SK-N-SH treated with all-trans-retinoic acid at 6 μM for 48 hours (cell line): ENCODE results near the gene PRKAG2.

Experiments
- ATAC-seq: fragments of 200-7000 bp; cut with Tn5 transposase; 3 replicates; pipeline ENCODE4 v1.9.1; 2020; ENCODE audit warnings: mild to moderate bottlenecking, moderate library complexity
- ARNTL ChIP-seq: fragments of 450-650 bp; formaldehyde crosslinking; IDR thresholded peaks from 2 replicates; pipeline ENCODE4 v1.5.0; 2020; ENCODE audit warnings: low read depth, mild to moderate bottlenecking, moderate library complexity, borderline replicate concordance
- CSDC2 ChIP-seq: fragments of 250-450 bp; sonication (Bioruptor Pico); IDR thresholded peaks from 2 replicates; pipeline ENCODE4 v1.5.0; 2020; ENCODE audit warnings: mild to moderate bottlenecking, moderate library complexity
- ESRRG ChIP-seq: fragments of 250-450 bp; sonication (Bioruptor Pico); IDR thresholded peaks from 2 replicates; pipeline ENCODE4 v1.6.1; 2021; ENCODE audit warnings: mild to moderate bottlenecking
- GLIS3 ChIP-seq: fragments of 250-450 bp; sonication (Bioruptor Pico); IDR thresholded peaks from 2 replicates; pipeline ENCODE4 v1.5.0; 2020; ENCODE audit warnings: mild to moderate bottlenecking, moderate library complexity
- ISL1 ChIP-seq: fragments of 250-450 bp; sonication (Bioruptor Pico); IDR thresholded peaks from 2 replicates; pipeline ENCODE4 v2.1.2; 2022; ENCODE audit warnings: mild to moderate bottlenecking, moderate library complexity
- OSR1 ChIP-seq: fragments of 250-450 bp; sonication (Bioruptor Pico); IDR thresholded peaks from 2 replicates; pipeline ENCODE4 v1.8.0; 2022; ENCODE audit warnings: moderate library complexity, mild to moderate bottlenecking, inconsistent platforms
- PATZ1 ChIP-seq: fragments of 250-450 bp; sonication (Bioruptor Pico); IDR thresholded peaks from 2 replicates; pipeline ENCODE4 v1.8.0; 2020; ENCODE audit warnings: mild to moderate bottlenecking, moderate library complexity, borderline replicate concordance
- POU6F1 ChIP-seq: fragments of 250-450 bp; sonication (Bioruptor Pico); IDR thresholded peaks from 2 replicates; pipeline ENCODE4 v1.8.0; 2021; ENCODE audit warnings: low read depth, mild to moderate bottlenecking, moderate library complexity, borderline replicate concordance
- PPARA ChIP-seq: fragments of 250-450 bp; sonication (Bioruptor Pico); IDR thresholded peaks from 2 replicates; pipeline ENCODE4 v1.5.0; 2020; ENCODE audit warnings: mild to moderate bottlenecking, borderline replicate concordance
- SNAI2 ChIP-seq: fragments of 250-450 bp; sonication (Bioruptor Pico); IDR thresholded peaks from 2 replicates; pipeline ENCODE4 v1.5.0; 2020; ENCODE audit warnings: mild to moderate bottlenecking, moderate library complexity
- TCF4 ChIP-seq: fragments of 250-450 bp; sonication (Bioruptor Pico); IDR thresholded peaks from 2 replicates; pipeline ENCODE4 v1.8.0; 2021; ENCODE audit warnings: mild to moderate bottlenecking, moderate library complexity, borderline replicate concordance
- TOX ChIP-seq: fragments of 250-450 bp; sonication (Bioruptor Pico); IDR thresholded peaks from 2 replicates; pipeline ENCODE4 v1.8.0; 2021; ENCODE audit warnings: mild to moderate bottlenecking, moderate library complexity, borderline replicate concordance
- TSHZ2 ChIP-seq: fragments of 250-450 bp; sonication (Bioruptor Pico); IDR thresholded peaks from 2 replicates; pipeline ENCODE4 v1.5.0; 2020; ENCODE audit warnings: mild to moderate bottlenecking, moderate library complexity
- ZC3H10 ChIP-seq: fragments of 250-450 bp; sonication (Bioruptor Pico); IDR thresholded peaks from 2 replicates; pipeline ENCODE4 v1.5.1; 2021; ENCODE audit warnings: mild to moderate bottlenecking, moderate library complexity
- ZFP3 ChIP-seq: fragments of 250-450 bp; sonication (Bioruptor Pico); IDR thresholded peaks from 2 replicates; pipeline ENCODE4 v1.5.0; 2020; ENCODE audit warnings: mild to moderate bottlenecking, moderate library complexity
- ZNF565 ChIP-seq: fragments of 450-650 bp; formaldehyde crosslinking; conservative IDR thresholded peaks from 2 replicates; pipeline ENCODE4 v1.5.0; 2020; ENCODE audit warnings: low read depth, mild to moderate bottlenecking, moderate library complexity
- ZNF70 ChIP-seq: fragments of 450-650 bp; formaldehyde crosslinking; IDR thresholded peaks from 2 replicates; pipeline ENCODE4 v1.5.0; 2020; ENCODE audit warnings: mild to moderate bottlenecking, moderate library complexity
- ZNF8 ChIP-seq: fragments of 450-650 bp; formaldehyde crosslinking; IDR thresholded peaks from 2 replicates; pipeline ENCODE4 v1.5.0; 2020; ENCODE audit warnings: mild to moderate bottlenecking, moderate library complexity
- TF ChIP-seq, protein P1 (sequence below): fragments of 250-450 bp; sonication (Bioruptor Pico); IDR thresholded peaks from 2 replicates; pipeline ENCODE4 v1.5.1; 2021; ENCODE audit warnings: mild to moderate bottlenecking, moderate library complexity
- TF ChIP-seq, protein P2 (sequence below): fragments of 250-450 bp; sonication (Bioruptor Pico); IDR thresholded peaks from 2 replicates; pipeline ENCODE4 v1.5.1; 2020; ENCODE audit warnings: low read depth, mild to moderate bottlenecking, moderate library complexity

PRKAG2 gene

GRCh38 chr7:151818674-151819519 is 58.0 kb downstream of the PRKAG2 start:
- no peak for ATAC-seq
- TF ChIP-seq GLIS3 (CRISPR knock-in tag) = no peak
- TF ChIP-seq PATZ1 (CRISPR knock-in tag) = no peak
- TF ChIP-seq, protein P1, sequence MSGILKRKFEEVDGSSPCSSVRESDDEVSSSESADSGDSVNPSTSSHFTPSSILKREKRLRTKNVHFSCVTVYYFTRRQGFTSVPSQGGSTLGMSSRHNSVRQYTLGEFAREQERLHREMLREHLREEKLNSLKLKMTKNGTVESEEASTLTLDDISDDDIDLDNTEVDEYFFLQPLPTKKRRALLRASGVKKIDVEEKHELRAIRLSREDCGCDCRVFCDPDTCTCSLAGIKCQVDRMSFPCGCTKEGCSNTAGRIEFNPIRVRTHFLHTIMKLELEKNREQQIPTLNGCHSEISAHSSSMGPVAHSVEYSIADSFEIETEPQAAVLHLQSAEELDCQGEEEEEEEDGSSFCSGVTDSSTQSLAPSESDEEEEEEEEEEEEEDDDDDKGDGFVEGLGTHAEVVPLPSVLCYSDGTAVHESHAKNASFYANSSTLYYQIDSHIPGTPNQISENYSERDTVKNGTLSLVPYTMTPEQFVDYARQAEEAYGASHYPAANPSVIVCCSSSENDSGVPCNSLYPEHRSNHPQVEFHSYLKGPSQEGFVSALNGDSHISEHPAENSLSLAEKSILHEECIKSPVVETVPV = no peak
- TF ChIP-seq ZNF565 (CRISPR knock-in tag) = no peak
- no peak for TF ChIP-seq POU6F1 (CRISPR knock-in tag)
- TF ChIP-seq, protein P2, sequence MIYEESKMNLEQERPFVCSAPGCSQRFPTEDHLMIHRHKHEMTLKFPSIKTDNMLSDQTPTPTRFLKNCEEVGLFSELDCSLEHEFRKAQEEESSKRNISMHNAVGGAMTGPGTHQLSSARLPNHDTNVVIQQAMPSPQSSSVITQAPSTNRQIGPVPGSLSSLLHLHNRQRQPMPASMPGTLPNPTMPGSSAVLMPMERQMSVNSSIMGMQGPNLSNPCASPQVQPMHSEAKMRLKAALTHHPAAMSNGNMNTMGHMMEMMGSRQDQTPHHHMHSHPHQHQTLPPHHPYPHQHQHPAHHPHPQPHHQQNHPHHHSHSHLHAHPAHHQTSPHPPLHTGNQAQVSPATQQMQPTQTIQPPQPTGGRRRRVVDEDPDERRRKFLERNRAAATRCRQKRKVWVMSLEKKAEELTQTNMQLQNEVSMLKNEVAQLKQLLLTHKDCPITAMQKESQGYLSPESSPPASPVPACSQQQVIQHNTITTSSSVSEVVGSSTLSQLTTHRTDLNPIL (CRISPR knock-in tag) = no peak
- TF ChIP-seq SNAI2 (CRISPR knock-in tag) = no peak
- TF ChIP-seq PPARA (CRISPR knock-in tag) = no peak
- TF ChIP-seq OSR1 (CRISPR knock-in tag) = no peak
- TF ChIP-seq ZNF8 (CRISPR knock-in tag) = no peak
- TF ChIP-seq TOX (CRISPR knock-in tag) = no peak
- no peak for TF ChIP-seq ARNTL
- no peak for TF ChIP-seq ESRRG (CRISPR knock-in tag)
- TF ChIP-seq ZC3H10 (CRISPR knock-in tag) = no peak
- TF ChIP-seq TCF4 (CRISPR knock-in tag) = no peak
- TF ChIP-seq ZNF70 = no peak

DNA sequence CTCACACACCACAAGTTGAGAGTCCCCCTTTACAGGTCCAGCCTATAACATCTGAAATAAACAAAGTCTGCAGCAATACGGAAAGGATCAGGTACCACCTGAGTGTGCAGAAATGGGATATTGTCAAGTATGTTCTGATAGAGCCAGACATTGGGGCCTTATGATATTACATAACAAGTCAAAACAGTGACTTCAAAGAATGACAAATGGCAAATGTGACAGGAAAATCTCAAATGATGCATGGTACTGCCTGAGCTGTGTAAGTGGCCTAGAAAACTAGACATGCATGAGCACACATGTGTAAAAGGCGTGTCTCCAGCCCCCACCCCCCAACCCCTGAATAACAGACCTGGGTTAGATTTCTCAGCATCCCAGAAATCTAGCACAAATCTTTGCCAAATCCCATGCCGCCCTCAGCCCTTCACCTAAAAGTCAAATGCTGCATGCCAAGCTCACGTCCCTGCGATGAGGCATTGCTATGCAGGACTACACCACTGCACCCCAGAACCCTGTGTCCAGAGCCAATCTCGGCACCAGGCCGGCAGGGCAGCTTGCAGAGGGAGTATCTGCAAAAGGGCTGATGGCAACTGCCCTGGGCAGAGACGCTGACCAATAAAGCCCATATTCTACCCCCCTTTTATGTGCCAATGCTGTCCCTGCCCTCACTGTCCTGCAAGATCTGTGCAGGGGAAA is 58.8 kb downstream of the PRKAG2 start:
- ATAC-seq = no peak

More for the DNA sequence above, 58.8 kb downstream of the PRKAG2 start:
- TF ChIP-seq TSHZ2 (CRISPR knock-in tag) (no peak), OSR1 (CRISPR knock-in tag) (no peak), ISL1 (CRISPR knock-in tag) (no peak), CSDC2 (no peak), ZNF70 (no peak), SNAI2 (CRISPR knock-in tag) (no peak), ZFP3 (CRISPR knock-in tag) (no peak)
